HL-60 (cell line): ENCODE measurements around the gene CFAP54.

Experiments
- DNase-seq, 2 experiments: peaks; one replicate each; pipeline ENCODE4 v3.0.0-alpha.2; 2010 to 2020; ENCODE audit warnings: low read depth in 1 of 2, low spot score in 1 of 2
- H3K27ac ChIP-seq: fragments of 250-450 bp; sonication (Bioruptor Pico); replicated peaks from 2 replicates; pipeline ENCODE4 v1.5.1; 2020; ENCODE audit warnings: mild to moderate bottlenecking, moderate library complexity
- H3K27me3 ChIP-seq: fragments of 250-450 bp; sonication (Bioruptor Pico); 2 replicates; pipeline ENCODE4 v1.5.1; 2021; ENCODE audit warnings: mild to moderate bottlenecking, moderate library complexity; ENCODE audit not compliant: insufficient read depth, poor library complexity, severe bottlenecking
- H3K4me3 ChIP-seq: replicated peaks from 2 replicates; pipeline ENCODE4 v1.5.1; 2011; ENCODE audit warnings: mild to moderate bottlenecking, control low read depth, low read length; ENCODE audit not compliant: insufficient read depth
- CTCF ChIP-seq: IDR thresholded peaks from one replicate; pipeline ENCODE4 v1.5.1; 2011; ENCODE audit warnings: low read length, control low read depth, inconsistent platforms; ENCODE audit not compliant: insufficient read depth
- GABPA ChIP-seq: IDR thresholded peaks from 2 replicates; pipeline ENCODE4 v1.6.1; 2012; ENCODE audit warnings: low read depth
- POLR2AphosphoS5 ChIP-seq: IDR thresholded peaks from 2 replicates; pipeline ENCODE4 v1.6.1; 2012; ENCODE audit warnings: low read depth
- SPI1 ChIP-seq: IDR thresholded peaks from 2 replicates; pipeline ENCODE4 v1.6.1; 2012; ENCODE audit warnings: low read depth, mild to moderate bottlenecking, borderline replicate concordance
- TF ChIP-seq, protein P1 (sequence below): IDR thresholded peaks from 2 replicates; pipeline ENCODE4 v1.6.1; 2012; ENCODE audit warnings: low read depth; ENCODE audit not compliant: insufficient replicate concordance

The CFAP54 gene

DNA sequence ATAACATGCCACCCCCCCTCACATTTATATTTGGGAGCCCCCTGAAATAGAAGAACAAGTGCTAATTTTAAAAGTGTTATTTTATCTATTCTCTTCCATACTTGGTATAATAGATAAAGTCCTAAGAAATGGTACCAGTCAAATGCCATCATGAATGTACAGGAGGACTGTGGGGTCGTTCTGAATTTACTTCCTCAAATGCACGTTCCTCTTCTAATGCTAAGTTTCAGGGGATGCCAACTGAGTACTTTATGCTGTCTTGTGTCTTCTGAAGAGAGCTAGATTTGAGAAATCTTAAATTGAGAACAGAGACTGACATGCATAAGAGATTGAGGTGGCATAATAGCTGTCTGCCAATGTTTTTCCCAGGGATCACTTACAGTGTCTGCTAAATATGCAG lies 59.0 kb downstream of the CFAP54 start:
- H3K4me3 ChIP-seq = no peak overlapping the region
- H3K27me3 ChIP-seq = no peaks in the 10 kb centered on the region
- DNase-seq = no peak
- TF ChIP-seq CTCF (no peak), GABPA (no peak), POLR2AphosphoS5 (no peak), SPI1 (no peak)
- TF ChIP-seq, protein P1, sequence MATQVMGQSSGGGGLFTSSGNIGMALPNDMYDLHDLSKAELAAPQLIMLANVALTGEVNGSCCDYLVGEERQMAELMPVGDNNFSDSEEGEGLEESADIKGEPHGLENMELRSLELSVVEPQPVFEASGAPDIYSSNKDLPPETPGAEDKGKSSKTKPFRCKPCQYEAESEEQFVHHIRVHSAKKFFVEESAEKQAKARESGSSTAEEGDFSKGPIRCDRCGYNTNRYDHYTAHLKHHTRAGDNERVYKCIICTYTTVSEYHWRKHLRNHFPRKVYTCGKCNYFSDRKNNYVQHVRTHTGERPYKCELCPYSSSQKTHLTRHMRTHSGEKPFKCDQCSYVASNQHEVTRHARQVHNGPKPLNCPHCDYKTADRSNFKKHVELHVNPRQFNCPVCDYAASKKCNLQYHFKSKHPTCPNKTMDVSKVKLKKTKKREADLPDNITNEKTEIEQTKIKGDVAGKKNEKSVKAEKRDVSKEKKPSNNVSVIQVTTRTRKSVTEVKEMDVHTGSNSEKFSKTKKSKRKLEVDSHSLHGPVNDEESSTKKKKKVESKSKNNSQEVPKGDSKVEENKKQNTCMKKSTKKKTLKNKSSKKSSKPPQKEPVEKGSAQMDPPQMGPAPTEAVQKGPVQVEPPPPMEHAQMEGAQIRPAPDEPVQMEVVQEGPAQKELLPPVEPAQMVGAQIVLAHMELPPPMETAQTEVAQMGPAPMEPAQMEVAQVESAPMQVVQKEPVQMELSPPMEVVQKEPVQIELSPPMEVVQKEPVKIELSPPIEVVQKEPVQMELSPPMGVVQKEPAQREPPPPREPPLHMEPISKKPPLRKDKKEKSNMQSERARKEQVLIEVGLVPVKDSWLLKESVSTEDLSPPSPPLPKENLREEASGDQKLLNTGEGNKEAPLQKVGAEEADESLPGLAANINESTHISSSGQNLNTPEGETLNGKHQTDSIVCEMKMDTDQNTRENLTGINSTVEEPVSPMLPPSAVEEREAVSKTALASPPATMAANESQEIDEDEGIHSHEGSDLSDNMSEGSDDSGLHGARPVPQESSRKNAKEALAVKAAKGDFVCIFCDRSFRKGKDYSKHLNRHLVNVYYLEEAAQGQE = no peak
- H3K27ac ChIP-seq = no peak overlapping the region

DNA sequence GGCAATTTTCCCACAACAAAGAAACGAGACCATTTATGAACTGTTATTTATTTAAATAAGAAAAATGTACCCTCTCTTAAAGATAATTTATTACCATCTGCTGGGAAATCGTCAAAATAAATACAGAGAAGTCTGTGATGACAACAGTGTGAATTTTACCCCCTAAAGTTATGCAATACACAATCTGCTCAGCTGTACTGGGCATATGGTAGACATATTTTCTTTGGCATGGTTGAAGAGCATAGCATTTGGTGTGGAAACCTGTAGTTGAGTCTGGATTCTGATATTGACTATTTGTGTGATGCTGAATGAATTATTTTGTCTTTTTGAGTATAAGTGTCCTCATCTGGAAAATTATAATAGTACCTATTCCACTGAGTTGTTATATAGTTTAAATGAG lies 60.0 kb downstream of the CFAP54 start:
- H3K27me3 ChIP-seq = no peaks in the 10 kb centered on the region
- no peak overlapping the region for H3K27ac ChIP-seq
- TF ChIP-seq CTCF = no peak
- no peak for TF ChIP-seq SPI1
- TF ChIP-seq GABPA = no peak
- TF ChIP-seq, protein P1 = no peak
- no peak for TF ChIP-seq POLR2AphosphoS5
- no peak for DNase-seq
- H3K4me3 ChIP-seq = no peak overlapping the region

DNA sequence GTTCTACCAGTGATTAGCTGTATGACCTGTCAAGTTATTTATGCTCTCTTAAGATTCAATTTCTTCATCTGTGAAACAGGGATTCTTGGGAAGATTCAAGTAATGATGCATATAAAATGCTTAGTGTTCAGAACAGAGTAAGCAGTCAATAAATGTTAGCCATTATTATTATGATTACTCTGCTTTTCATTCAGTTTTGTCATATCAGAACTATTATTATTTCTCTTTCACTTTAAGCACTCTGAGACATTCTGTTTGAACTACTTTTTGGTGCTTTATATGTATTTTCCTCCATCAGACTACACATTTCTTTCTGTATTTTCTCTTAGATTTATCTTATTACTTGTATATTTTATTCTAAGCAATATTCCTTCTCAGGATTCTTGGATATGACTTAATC lies 81.2 kb downstream of the CFAP54 start:
- DNase-seq = no peak
- no peak overlapping the region for H3K4me3 ChIP-seq
- H3K27ac ChIP-seq = no peak overlapping the region
- TF ChIP-seq SPI1 = no peak
- no peak for TF ChIP-seq CTCF
- no peak for TF ChIP-seq POLR2AphosphoS5
- TF ChIP-seq, protein P1 = no peak
- TF ChIP-seq GABPA = no peak
- H3K27me3 ChIP-seq = peaks cover 4% of the 10 kb centered on the region
